H1 (cell line): ENCODE measurements around the gene FNDC5.

Source experiments
- CBX8 ChIP-seq: fragments of 300-800, 300-1000 bp; sonication (generic); IDR thresholded peaks from 2 replicates; pipeline ENCODE4 v1.7.1; 2016; ENCODE audit warnings: low read depth, low read length, borderline replicate concordance
- CHD1 ChIP-seq: IDR thresholded peaks from 2 replicates; pipeline ENCODE4 v1.6.1; 2012; ENCODE audit warnings: low read depth, low read length, improper control_type of control experiment
- CREB1 ChIP-seq: IDR thresholded peaks from 2 replicates; pipeline ENCODE4 v1.6.1; 2012; ENCODE audit warnings: inconsistent platforms
- EP300 ChIP-seq, 2 experiments: IDR thresholded peaks; 1 replicate in 1 of 2; 2 replicates in 1 of 2; pipeline ENCODE4 v1.6.1; 2011 to 2012; ENCODE audit warnings: low read depth in 2 of 2, low read length in 2 of 2, mild to moderate bottlenecking in 2 of 2, borderline replicate concordance in 1 of 2, inconsistent platforms in 1 of 2, moderate library complexity in 1 of 2
- EZH2 ChIP-seq: fragments of 200-600 bp; sonication (generic); IDR thresholded peaks from 2 replicates; pipeline ENCODE4 v1.7.1; 2012; ENCODE audit warnings: low read depth, mild to moderate bottlenecking, moderate library complexity, low read length, inconsistent platforms; ENCODE audit not compliant: severe bottlenecking
- GABPA ChIP-seq: IDR thresholded peaks from 2 replicates; pipeline ENCODE4 v1.6.1; 2011; ENCODE audit warnings: mild to moderate bottlenecking, low read length, moderate library complexity, borderline replicate concordance; ENCODE audit not compliant: insufficient read depth
- HDAC6 ChIP-seq: IDR thresholded peaks from one replicate; pipeline ENCODE4 v1.7.1; 2012; ENCODE audit warnings: low read depth, mild to moderate bottlenecking, inconsistent platforms, low read length, moderate library complexity
- JUN ChIP-seq: IDR thresholded peaks from 2 replicates; pipeline ENCODE4 v1.6.1; 2011; ENCODE audit warnings: low read depth, mild to moderate bottlenecking, improper control_type of control experiment, low read length
- POLR2A ChIP-seq, 2 experiments: IDR thresholded peaks; 1 replicate in 1 of 2; 2 replicates in 1 of 2; pipeline ENCODE4 v1.6.1; 2011; ENCODE audit warnings: low read depth in 2 of 2, low read length in 2 of 2, mild to moderate bottlenecking in 2 of 2; ENCODE audit errors: control extremely low read depth in 1 of 2
- POLR2AphosphoS5 ChIP-seq: IDR thresholded peaks from 2 replicates; pipeline ENCODE4 v1.6.1; 2011; ENCODE audit warnings: low read depth, low read length
- RFX5 ChIP-seq: IDR thresholded peaks from 2 replicates; pipeline ENCODE4 v1.6.1; 2011; ENCODE audit warnings: low read depth, low read length, improper control_type of control experiment, borderline replicate concordance
- SIN3A ChIP-seq, 2 experiments: IDR thresholded peaks in 1 of 2; conservative IDR thresholded peaks in 1 of 2; 2 replicates each; pipeline ENCODE4 v1.6.1; 2011 to 2012; ENCODE audit warnings: low read length in 2 of 2, improper control_type of control experiment in 1 of 2, low read depth in 1 of 2, mild to moderate bottlenecking in 1 of 2
- TF ChIP-seq, protein P1 (sequence below), 3 experiments: IDR thresholded peaks; 1 replicate in 2 of 3; 2 replicates in 1 of 3; pipeline versions ENCODE4 v1.5.1 to v1.6.1; 2011; ENCODE audit warnings: low read length in 3 of 3, mild to moderate bottlenecking in 3 of 3, inconsistent platforms in 2 of 3, low read depth in 1 of 3, moderate library complexity in 1 of 3; ENCODE audit not compliant: insufficient read depth in 1 of 3; ENCODE audit errors: control extremely low read depth in 1 of 3
- TF ChIP-seq, protein P2 (sequence below): IDR thresholded peaks from 2 replicates; pipeline ENCODE4 v1.6.1; 2012; ENCODE audit warnings: inconsistent platforms

DNA sequence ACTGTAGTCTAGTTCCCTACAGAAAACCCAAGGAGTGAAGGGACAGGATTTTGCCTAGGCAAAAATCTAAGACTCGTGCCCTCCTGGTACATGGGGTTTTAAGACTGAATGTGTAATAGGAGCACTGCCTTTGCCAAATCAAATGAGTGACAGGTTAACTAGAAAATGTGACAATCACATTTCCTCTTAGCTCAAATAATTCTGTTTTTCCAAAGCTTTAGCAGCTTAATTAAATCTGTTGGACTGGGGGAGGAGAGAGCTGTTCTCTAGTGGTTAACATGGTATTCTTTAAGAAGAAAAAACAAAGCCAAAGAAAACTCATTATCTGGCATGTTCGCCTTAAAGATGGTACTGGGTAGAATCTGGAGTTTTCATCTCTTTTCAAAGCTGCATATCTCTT lies 12.6 kb downstream of the FNDC5 start:
- TF ChIP-seq, protein P1, sequence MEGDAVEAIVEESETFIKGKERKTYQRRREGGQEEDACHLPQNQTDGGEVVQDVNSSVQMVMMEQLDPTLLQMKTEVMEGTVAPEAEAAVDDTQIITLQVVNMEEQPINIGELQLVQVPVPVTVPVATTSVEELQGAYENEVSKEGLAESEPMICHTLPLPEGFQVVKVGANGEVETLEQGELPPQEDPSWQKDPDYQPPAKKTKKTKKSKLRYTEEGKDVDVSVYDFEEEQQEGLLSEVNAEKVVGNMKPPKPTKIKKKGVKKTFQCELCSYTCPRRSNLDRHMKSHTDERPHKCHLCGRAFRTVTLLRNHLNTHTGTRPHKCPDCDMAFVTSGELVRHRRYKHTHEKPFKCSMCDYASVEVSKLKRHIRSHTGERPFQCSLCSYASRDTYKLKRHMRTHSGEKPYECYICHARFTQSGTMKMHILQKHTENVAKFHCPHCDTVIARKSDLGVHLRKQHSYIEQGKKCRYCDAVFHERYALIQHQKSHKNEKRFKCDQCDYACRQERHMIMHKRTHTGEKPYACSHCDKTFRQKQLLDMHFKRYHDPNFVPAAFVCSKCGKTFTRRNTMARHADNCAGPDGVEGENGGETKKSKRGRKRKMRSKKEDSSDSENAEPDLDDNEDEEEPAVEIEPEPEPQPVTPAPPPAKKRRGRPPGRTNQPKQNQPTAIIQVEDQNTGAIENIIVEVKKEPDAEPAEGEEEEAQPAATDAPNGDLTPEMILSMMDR (IDR thresholded peaks at IDR 0.05; ENCODE audit: control extremely low read depth in 1 of 3, insufficient read depth in 1 of 3, low read depth in 1 of 3, low read length in 3 of 3) = no peak
- TF ChIP-seq POLR2A (IDR thresholded peaks at IDR 0.05; ENCODE audit: control extremely low read depth in 1 of 2, low read depth in 2 of 2, low read length in 2 of 2) (no peak), JUN (no peak), HDAC6 (no peak), POLR2AphosphoS5 (no peak), SIN3A (conservative IDR thresholded peaks at IDR 0.05 in 1 of 2, IDR thresholded peaks at IDR 0.05 in 1 of 2; ENCODE audit: low read depth in 1 of 2, low read length in 2 of 2) (no peak), CHD1 (no peak), EZH2 (no peak), CBX8 (no peak), RFX5 (no peak), EP300 (IDR thresholded peaks at IDR 0.05; ENCODE audit: borderline replicate concordance in 1 of 2, low read depth in 2 of 2, low read length in 2 of 2) (no peak), GABPA (no peak), CREB1 (no peak)
- TF ChIP-seq, protein P2, sequence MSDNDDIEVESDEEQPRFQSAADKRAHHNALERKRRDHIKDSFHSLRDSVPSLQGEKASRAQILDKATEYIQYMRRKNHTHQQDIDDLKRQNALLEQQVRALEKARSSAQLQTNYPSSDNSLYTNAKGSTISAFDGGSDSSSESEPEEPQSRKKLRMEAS = no peak
